Measurements from ENCODE around the gene CMC2.
A peak's percentile ranks its signal among the peaks of the same experiment; 100 is the strongest.

CMC2 gene

GRCh38 chr16:81040131-81040530 is 33.4 kb upstream of the CMC2 start:
- DNase-seq: no peak
- TF ChIP-seq CTCF (IDR thresholded peaks at IDR 0.05; ENCODE audit: low read depth, low read length): no peak
- Histone ChIP-seq H3K9me3 (ENCODE audit: severe bottlenecking) (no peaks in the 10 kb centered on the region), H3K36me3 (no peaks in the 10 kb centered on the region), H3K27me3 (ENCODE audit: insufficient read depth, low read depth, severe bottlenecking) (no peaks in the 10 kb centered on the region), H3K27ac (no peak overlapping the region), H3K4me3 (ENCODE audit: low read depth, low read length) (no peak overlapping the region)

GRCh38 chr16:81036751-81037350 is 30.2 kb upstream of the CMC2 start:
- H3K27me3 ChIP-seq (ENCODE audit: insufficient read depth, low read depth, severe bottlenecking): no peaks in the 10 kb centered on the region
- no peak overlapping the region for H3K27ac ChIP-seq
- TF ChIP-seq CTCF (IDR thresholded peaks at IDR 0.05; ENCODE audit: low read depth, low read length): no peak
- no peaks in the 10 kb centered on the region for H3K36me3 ChIP-seq
- no peak for DNase-seq
- no peaks in the 10 kb centered on the region for H3K9me3 ChIP-seq (ENCODE audit: severe bottlenecking)
- peak overlapping the region; percentile 41 for H3K4me3 ChIP-seq (ENCODE audit: low read depth, low read length)

GRCh38 chr16:81035975-81036750 is 29.5 kb upstream of the CMC2 start:
- no peak for TF ChIP-seq CTCF (IDR thresholded peaks at IDR 0.05; ENCODE audit: low read depth, low read length)
- Histone ChIP-seq H3K36me3 (no peaks in the 10 kb centered on the region), H3K27ac (peak overlapping the region; percentile 45; the same call in 1 of the 2 replicates), H3K9me3 (ENCODE audit: severe bottlenecking) (no peaks in the 10 kb centered on the region), H3K27me3 (ENCODE audit: insufficient read depth, low read depth, severe bottlenecking) (no peaks in the 10 kb centered on the region), H3K4me3 (ENCODE audit: low read depth, low read length) (peak overlapping the region; percentile 41)
- peak; percentile 10 for DNase-seq

DNA sequence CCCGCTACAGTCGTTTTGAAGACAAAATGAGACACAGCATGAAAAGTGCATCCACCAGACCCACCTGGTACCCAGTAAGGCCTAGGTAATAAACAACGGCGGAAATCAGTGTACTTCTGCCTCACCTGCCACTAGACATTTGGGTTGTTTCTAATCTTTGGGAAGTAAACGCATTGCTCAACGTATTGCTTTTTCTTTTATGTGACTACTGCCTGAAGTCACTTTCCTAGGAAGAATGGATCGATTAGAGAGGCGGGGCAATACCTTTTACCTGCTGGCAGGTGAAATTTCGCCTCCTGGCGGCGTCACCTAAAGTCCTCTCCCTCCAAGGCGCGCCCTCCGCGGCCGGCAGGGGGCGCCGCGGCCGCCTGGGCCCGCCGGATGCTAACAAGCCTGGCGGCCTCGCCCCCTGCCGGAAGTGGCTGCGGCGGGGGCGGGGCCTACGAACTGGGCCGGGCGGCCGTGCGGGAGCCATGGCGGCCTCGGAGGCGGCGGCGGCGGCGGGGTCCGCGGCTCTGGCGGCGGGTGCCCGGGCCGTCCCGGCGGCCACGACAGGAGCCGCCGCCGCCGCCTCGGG is 28.8 kb upstream of the CMC2 start, which contains the start of gene ATMIN:
Gene ATMIN (plus strand): TSS at position 445 of the 577 bp plus-strand sequence. CDS start 29 bp downstream, at position 474.
- DNase-seq: peak; percentile 63
- no peaks in the 10 kb centered on the region for H3K9me3 ChIP-seq (ENCODE audit: severe bottlenecking)
- peak within 1 kb of the TSS; percentile 41 for H3K4me3 ChIP-seq (ENCODE audit: low read depth, low read length)
- TF ChIP-seq CTCF (IDR thresholded peaks at IDR 0.05; ENCODE audit: low read depth, low read length): peak; percentile 76
- no peaks in the 10 kb centered on the region for H3K36me3 ChIP-seq
- no peaks in the 10 kb centered on the region for H3K27me3 ChIP-seq (ENCODE audit: insufficient read depth, low read depth, severe bottlenecking)
- peak within 1 kb of the TSS; percentile 45; the same call in 1 of the 2 replicates for H3K27ac ChIP-seq

GRCh38 chr16:81029930-81030604 is 23.4 kb upstream of the CMC2 start:
- H3K27ac ChIP-seq: no peak overlapping the region
- H3K4me3 ChIP-seq (ENCODE audit: low read depth, low read length): no peak overlapping the region
- peaks cover 10% of the 10 kb centered on the region; the same call in 1 of the 2 replicates for H3K36me3 ChIP-seq
- no peaks in the 10 kb centered on the region for H3K27me3 ChIP-seq (ENCODE audit: insufficient read depth, low read depth, severe bottlenecking)
- no peaks in the 10 kb centered on the region for H3K9me3 ChIP-seq (ENCODE audit: severe bottlenecking)
- no peak for TF ChIP-seq CTCF (IDR thresholded peaks at IDR 0.05; ENCODE audit: low read depth, low read length)
- no peak for DNase-seq

Data from WERI-Rb-1 (cell line).